ENCODE data around the gene KCNK18.
"Not testable (repeated sequence)": the region's sequence is repeated elsewhere in the genome, so short reads cannot be mapped to it uniquely, and the experiment has no call there.

- TF ChIP-seq CTCF (IDR thresholded peaks at IDR 0.05); POLR2AphosphoS5 (IDR thresholded peaks at IDR 0.05; ENCODE audit: low read depth, low read length): not testable (repeated sequence)
These were observed 11.5 kb upstream of the KCNK18 start for GRCh38 chr10:117185817-117186216.

All from Panc1 (cell line).